HG02571 (cell line): Measurements from ENCODE around the gene CEBPA.

ENCODE experiments used
- ATAC-seq: cut with Tn5 transposase; IDR thresholded peaks from one replicate; pipeline ENCODE4 v1.9.1; 2021; ENCODE audit warnings: mild to moderate bottlenecking, moderate library complexity; ENCODE audit not compliant: unreplicated experiment

The CEBPA gene

GRCh38 chr19:33289261-33289660, 13.1 kb downstream of the CEBPA start:
- ATAC-seq, result no peak

DNA sequence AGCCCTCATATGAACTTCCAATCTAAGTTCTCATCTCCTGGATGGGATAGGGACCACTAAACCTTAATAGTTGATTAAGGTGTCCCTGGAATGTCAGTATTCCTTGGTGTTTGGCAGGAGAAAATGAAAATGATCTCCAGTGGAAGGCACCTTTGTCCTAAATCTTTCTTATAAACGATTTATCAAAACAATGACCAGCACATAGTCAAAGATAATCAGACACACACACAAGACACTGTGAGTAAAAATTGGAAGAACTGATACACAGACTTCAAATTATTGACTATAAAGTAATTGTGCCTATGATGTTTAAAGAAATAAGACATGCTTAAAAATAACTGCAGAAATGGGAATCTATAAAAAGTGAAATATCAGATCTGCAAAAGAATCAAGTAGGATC, 13.7 kb downstream of the CEBPA start:
- ATAC-seq, result no peak

DNA sequence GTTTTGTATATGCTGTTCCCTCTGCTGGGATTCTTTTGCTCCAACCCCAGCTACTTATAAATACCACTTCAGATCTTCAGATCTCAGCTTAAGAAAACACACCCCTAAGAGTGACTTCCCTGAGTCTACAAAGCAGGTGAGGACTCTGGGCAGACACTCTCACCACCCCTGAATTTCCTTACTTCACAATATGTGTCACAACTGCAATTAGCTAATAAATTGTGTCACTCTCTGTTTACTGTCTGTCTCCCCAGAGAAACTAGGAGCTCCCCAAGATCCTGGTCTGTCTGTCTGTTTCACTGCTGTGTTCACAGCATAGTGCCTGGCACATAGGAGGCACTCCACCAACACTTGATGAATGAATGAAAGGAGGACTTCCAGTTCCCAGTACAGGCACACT, 14.4 kb downstream of the CEBPA start:
- ATAC-seq, result no peak

GRCh38 chr19:33287438-33287837, 14.9 kb downstream of the CEBPA start:
- no peak for ATAC-seq

DNA sequence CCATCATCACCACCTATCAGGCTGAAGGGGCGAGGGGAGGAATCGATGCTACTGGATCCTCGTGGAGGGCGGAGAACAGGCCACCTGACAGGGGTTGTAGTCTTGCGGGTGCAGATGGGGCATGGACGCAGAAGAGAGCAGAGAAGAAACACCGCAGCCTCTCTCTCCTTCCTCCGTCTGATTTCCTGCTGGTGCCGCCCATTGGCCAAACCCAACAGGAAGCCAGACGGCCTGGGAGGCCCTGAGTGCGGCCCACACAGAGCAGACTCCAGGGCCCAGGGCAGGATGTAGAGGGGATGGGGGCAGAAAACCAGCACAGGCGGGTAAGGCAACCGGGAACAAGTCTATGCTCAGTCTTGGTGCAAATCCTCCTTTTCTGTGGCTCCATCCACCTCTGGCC, 15.4 kb downstream of the CEBPA start:
- ATAC-seq, result no peak

GRCh38 chr19:33285441-33285927, 16.9 kb downstream of the CEBPA start:
- ATAC-seq, result no peak

DNA sequence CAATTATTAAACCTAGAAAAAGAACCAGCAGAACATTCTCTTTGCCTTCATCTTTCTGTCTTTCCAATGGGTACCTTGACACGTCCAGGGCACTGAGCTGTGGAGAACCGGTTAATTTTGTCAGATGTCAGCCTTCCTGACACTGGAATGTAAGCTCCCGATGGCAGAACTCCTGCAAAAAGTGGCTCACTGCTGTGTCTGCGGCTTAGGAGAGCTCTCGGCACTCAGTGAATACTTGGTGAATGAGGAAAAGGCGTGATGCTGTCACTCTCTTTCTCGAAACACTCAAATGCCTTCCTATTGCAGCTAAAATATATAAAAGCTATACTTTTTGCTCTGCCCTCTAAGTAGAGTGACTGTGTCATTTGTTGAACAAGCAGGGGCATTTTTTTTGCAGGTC, 17.6 kb downstream of the CEBPA start:
- no peak for ATAC-seq

- ATAC-seq, result no peak
Measured at GRCh38 chr19:33284146-33284643, 18.1 kb downstream of the CEBPA start.

DNA sequence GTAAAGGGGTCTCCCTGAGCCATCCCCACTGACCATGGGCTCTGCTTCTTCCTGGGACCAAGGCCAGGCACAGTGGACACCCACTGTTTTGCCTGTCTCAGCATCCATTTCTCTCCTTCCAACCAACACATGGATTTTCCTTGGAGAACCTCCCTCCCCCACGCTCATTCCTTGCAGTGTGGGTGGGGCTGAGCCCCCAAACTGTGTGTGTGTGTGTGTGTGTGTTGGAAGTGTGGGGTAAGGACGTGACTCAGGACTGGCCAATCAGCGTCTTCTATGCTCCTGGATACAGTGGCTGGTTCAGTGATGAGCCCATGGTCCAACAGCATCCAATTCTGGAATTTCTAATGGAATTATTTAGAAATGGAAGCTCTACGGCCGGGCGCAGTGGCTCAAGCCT, 18.7 kb downstream of the CEBPA start:
- no peak for ATAC-seq

- no peak for ATAC-seq
Measured at GRCh38 chr19:33282036-33282671, 20.2 kb downstream of the CEBPA start.

DNA sequence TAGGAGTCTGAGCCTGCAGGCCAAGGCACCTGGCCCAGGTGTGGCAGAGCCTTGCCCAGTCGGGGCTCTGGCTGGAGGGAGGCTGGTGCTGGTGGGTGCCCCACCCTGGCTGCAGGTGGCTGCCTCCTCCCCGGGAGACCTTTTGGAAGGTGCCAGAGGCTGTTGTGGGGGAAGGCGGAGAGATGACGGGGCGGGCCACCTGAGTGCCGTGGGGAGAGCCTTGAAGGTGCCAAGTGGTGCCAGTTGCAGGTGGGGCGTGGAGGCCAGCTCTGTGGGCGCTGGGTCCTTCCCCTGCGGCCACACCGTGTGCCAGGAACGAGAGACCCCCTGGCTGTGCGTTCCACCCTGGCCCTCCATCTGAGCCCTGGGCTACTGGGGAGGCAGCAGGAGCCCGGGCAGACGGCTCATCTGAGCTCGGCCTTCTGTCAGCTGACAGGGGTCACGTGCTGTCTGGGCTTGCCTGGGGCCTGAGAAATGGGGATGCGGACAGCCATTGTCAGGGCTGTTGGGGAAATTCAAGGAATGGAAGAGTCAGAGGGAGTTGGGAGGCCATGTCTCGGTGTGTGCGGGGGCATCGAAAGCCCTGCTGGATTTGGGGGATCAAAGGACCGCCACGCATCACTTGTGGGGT, 20.9 kb downstream of the CEBPA start:
- no peak for ATAC-seq

DNA sequence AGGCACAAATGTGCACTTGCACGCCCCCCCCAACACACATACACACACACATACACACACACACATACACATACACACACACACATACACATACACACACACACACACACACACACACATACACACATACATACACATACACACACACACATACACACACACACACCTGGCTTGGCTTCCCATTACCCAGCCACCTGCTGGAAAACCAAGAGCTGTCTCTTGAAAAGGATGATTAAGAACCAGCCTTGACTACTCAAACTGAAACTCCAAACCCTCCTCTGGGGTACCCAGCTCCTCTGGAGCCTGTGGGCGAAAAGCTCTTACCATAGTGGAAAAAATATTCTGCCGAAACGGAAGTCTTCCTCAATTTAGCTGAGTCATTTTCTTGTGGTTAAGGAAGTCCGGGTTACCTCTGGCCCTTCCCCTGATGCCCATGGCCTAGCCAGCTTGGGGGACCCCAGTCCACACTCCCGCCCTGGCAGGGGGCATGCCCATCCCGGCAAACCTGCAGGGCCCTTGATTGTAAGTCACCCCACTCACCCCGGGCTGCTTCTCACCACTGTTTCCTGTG, 21.9 kb downstream of the CEBPA start:
- peak; percentile 62 for ATAC-seq

DNA sequence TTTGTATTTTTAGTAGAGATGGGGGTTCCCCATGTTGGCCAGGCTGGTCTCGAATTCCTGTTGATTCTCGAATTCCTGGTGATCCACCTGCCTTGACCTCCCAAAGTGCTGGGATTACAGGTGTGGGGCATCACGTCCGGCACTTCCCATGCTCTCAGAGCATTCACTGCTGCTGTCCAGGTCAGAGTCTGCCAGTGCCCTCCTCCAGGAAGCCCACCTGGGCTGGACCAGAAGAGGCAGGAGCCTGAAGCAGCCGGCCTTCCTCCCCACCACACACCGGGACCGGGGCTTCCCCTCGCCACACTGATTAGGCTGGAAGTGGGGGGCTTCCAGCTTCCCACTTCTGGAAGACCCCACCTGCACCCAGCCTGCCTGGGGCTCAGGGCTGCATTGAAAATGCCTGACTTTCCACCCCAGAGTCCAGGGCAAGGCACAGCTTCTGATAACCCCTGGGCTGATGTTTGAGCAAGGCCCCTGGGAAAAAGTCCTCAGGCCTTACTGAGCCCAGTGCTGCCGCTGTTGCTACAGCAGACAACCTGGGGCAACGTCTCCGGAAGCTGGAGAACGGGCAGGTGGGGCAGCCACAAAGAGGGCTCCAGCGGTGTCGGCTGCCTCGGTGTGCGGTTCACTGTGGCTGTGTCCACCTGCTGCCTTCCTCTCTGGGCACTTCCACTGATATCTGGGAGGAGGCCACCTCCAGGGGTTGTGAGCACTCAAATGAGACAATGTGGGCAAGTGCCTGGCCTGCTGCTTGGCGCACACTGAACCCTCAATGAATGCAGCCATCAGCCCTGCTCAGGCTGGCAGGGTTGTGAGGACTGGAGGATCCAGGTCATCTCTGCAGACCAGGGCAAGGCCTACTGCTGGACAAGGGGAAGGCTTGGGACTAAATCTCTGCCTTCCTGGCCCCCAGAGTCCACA, 22.6 kb downstream of the CEBPA start:
- ATAC-seq, result no peak

GRCh38 chr19:33278403-33279269, 23.7 kb downstream of the CEBPA start:
- ATAC-seq, result no peak

DNA sequence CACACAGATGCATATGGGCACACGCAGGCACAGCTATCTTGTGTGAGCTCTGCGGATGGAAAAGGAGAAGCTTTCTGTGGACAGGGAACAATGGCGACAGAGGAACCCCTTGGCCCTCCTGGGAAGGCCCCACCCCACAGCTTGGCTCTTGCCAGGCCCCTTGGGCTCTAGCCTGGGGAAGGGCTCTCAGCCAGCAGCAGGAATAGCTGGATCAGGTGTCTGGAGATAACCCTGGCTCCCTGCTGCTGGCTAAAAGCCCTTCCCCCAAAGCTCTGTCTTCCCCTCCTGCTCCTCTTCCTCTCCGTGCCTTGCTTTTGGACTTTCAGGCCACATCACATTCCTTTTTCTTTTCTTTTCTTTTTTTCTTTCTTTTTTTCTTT, 24.3 kb downstream of the CEBPA start:
- no peak for ATAC-seq

GRCh38 chr19:33277434-33277833, 24.9 kb downstream of the CEBPA start:
- ATAC-seq, result no peak

- ATAC-seq, result no peak
Measured at GRCh38 chr19:33275933-33276619, 26.3 kb downstream of the CEBPA start.

GRCh38 chr19:33275559-33275932, 26.8 kb downstream of the CEBPA start:
- ATAC-seq, result no peak

- no peak for ATAC-seq
Measured at GRCh38 chr19:33274663-33275558, 27.4 kb downstream of the CEBPA start.
